Stimulated activated CD4-positive, alpha-beta T cell treated with anti-CD3 and anti-CD28 coated beads, TNF-alpha, amount 100 ng/mL, for 1 hour (primary cell): ENCODE results near the gene ZMYND8.
"Not testable (repeated sequence)": the region's sequence is repeated elsewhere in the genome, so short reads cannot be mapped to it uniquely, and the experiment has no call there.

Experiments used
- DNase-seq, 3 donors: peaks; one replicate each; pipeline ENCODE4 v3.0.0-alpha.2; 2020; ENCODE audit warnings: low read depth in 3 of 3, low spot score in 1 of 3

Gene ZMYND8

DNA sequence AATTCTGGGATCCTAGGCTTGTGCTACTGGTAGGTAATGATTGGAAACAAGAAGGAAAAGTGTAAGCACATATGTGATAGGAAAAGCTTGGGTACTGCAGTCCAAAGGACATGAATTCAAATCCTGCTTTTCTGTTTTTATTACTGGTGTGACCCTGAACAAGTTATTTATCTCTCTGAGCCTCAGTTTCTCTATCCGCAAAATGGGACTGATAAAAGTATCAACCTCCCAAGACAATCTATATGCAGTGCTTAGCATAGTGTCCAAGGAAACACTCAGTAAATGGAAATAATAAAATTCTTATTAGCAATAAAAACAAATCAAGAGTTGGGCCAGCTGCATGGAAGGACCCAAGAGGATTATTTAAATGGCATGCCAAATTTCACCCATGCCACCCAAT, 108.5 kb downstream of the ZMYND8 start:
- no peak for DNase-seq

DNA sequence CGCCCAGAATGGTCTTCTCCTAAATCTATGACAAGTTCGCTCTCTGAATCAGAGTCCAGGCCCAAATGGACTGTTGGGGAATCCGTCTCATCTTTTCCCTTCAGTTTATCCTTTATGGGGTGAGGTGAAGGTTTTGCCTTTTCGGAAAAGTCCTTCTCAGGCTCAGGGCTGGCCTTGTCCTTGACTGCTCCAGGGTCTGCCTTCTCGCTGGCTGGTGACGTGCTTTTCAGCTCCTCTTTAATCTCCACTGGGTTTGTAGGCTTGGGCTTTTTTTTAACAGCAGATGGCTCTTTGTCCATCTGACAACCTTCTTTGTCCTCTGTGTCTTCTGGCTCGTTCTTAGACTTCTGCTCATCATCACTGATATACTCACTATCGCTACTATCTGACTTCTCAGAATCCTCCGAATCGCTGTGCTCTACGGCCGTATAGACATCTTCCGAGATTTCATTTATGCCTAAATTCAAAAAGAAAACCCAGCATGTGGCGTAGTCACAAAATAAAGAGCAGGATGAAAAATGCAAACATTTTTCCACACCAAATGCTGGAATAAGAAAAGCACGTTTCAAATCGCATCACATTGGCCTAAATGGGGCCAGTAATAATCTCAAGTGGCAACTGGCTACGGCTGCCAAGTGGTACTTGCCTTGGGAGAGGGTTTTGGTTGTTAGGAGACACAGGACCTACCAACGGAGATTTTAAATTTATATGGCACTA, 110.3 kb downstream of the ZMYND8 start:
- DNase-seq, result no peak

DNA sequence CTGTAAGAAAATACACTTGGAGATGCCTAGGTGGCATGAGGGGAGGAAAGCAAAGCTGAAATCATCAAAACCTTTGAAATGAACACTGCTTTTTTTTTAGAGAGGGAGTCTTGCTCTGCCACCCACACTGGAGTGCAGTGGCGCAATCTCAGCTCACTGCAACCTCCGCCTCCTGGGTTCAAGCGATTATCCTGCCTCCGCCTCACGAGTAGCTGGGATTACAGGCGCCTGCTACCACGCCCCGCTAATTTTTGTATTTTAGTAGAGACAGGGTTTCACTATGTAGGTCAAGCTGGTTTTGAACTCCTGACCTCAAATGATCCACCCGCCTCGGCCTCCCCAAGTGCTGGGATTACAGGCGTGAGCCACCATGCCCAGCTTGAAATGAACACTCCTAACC, 111.3 kb downstream of the ZMYND8 start:
- not testable (repeated sequence) for DNase-seq

DNA sequence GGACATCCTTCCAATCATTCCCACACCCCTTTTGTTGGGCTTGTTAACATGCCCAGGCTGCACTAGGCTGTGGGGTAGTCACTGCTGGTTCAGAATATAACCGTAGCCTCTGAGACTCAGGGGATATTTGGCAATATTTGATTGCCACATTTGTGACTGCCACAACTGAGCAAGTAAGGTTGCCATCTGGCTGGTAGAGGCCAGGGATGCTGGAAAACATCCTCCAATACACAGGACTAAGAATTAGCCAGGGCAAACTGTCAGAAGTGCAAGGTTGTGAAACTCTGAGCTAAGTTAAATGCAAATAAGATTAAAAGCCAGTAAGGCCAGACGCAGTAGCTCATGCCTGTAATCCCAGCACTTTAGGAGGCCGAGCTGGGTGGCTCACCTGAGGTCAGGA, 112.0 kb downstream of the ZMYND8 start:
- no peak for DNase-seq

DNA sequence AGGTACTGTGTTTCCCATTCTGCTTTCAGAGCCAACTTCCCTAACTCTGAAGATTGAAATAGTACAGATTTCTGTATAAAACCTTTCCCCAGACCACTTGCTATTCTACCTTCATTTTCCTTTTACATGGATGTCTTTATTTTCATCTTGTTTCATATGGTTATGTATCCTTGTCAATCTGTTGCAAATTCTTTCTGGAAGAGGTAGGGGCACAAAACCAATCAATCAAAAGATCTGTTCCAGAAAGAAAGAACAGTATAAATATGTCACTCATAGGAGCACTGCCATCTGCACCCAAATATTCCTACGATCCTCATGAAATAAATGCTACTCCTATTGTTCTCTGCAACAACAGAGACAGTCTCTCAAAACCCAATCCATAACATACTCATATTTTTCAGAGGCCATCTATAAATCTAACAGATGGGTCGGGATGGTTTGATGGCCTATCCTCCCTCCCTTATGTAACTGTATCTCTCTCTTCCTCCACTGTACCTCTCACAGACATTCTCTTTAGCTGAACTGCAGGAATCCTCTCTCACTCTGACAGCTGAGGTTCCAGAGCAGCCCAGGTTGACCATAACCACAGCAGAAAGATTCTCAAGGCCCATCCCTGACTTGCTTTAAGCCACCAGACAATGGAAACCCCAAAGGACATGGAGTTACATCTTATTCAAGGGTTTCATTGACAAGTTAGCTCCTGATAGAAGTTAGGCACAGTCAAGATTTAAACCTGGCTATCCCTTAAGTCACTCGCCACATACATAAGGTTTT, 112.8 kb downstream of the ZMYND8 start:
- no peak for DNase-seq

DNA sequence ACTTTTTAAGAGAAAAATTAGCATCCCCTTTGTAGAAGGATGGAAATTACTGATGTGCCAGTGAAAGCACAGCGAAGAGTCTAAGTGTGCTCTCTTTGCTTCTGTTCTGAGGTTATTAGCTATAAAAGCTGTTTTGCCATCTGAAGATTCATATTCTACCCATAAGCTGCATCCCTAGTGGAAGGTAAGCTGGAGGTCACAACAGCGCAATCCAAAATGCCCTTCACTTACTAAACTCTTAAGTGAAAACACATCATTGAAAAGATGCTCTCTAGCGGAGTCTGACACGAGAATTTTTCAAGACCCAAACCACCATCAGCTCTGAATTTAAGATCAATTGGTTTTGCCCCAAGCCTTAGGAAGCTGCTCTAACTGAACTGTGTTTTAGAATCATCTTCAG, 113.5 kb downstream of the ZMYND8 start:
- no peak for DNase-seq

DNA sequence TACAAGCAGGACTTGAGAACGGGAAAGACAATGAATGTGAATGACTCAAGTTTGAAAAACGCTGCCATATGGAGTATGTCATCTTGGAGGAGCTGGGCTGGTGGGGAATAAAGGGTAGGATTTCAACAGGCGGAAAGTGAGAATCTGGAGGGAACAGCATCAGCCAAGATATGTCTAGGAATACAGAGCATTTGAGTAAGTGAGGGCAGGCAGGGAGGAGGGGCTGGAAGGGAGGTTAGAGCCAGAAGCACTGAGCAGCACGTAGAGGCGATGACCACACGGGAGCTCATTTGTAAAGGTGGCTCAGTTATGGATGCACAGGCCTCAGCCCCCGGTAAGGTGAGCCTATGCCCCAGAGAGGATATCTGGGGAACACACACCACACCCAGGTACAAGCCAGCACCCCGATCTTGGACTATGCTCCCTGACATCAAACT, 115.1 kb downstream of the ZMYND8 start:
- DNase-seq, result no peak

DNA sequence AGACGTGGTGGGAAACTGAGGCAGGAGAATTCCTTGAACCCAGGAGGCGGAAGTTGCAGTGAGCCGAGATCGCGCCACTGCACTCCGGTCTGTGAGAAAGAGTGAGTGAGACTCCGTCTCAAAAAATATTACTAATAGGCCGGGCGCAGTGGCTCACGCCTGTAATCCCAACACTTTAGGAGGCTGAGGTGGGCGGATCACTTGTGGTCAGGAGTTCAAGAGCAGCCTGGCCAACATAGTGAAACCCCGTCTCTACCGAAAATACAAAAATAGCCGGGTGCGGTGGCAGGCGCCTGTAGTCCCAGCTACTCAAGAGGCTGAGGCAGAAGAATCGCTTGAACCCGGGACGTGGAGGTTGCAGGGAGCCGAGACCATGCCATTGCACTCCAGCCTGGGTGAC, 116.4 kb downstream of the ZMYND8 start:
- DNase-seq, result not testable (repeated sequence)

DNA sequence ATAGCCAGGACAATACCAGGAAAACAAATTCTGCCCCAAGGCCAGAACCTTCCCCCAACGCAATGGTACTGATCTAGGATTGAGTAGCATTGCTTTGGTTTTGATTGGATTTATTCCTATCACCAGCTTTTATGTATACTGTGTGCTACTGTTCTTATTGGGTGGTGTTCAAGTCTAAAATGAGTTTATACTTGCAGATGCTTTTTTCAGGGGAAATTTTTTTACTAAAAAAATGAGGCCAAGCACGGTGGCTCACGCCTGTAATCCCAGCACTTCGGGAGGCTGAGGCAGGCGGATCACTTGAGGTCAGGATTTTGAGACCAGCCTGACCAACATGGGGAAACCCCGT, 116.8 kb downstream of the ZMYND8 start:
- no peak for DNase-seq

DNA sequence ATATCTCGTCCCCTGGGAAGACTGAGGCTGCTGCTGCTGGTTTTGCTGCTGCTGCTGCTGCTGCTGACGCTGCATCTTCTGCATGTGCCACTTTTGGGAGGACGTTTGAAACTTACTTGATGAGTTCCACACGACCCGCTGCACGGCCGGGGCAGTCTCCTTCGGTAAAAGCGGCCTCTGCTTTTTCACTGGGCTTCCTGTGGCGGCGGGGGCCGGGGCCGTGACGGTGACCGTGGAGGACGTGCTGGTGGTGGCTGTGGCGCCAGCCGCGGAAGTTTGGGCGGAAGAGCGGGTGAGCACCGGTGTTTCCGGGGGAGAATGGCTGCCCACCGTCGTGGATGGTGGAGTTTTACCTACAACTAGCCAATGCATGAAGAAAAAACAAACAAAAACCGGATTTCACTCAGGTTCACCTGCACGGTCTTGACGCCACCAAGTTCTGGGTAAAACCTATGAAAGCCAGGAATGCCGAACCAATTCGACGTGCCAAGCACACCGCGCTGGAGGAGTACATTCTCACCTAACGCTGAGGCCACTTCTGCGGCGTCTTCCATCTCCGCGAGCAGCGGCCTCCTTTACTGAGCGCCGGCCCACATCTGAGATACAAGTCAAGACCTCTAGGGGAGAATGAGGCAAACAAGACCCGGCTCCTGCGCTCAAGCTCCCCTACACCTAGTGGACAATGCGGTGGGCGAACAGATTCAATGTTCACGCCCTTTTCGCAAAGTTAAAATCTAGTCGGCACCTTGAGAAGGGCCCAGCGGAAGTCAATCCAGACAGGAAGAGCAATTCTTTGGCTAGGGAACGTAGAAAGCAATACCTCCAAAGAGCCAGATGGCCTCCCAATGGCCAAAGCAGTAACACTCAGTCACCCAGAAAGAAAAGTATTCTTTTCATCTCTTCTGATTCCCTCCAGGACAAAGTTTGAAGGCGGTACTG, 117.5 kb downstream of the ZMYND8 start:
- no peak for DNase-seq

DNA sequence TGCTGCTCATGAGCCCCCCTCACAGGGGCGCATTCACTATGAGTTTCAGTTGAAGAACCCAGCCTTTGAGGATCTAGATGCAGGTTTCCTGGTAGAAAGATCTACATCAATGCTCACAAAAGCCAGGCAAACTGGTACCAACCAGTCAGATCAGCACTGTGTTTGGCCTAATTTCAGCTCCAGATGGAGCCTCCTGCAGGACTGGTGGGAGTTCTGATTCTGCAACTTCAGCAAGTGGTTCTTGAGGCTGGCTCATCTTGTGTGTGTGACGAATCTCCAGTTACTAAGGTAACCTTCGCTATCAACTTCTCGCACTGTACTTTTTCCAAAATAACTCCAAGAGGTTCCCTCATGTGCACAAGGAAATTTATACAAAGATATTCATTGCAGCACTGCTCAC, 118.8 kb downstream of the ZMYND8 start:
- no peak for DNase-seq

DNA sequence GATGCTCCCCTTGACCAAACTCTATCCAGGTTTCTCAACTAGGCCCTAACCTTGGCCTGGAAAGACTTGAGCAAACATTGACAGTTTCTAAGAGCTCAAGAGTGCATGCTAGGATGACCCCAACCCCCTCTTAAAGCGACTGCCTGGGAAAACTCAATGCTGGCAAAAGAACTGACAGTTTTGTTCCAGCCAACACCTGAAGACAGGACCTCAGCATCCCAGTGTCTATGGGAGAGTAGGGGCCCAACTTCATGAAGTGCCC, 119.9 kb downstream of the ZMYND8 start:
- no peak for DNase-seq

DNA sequence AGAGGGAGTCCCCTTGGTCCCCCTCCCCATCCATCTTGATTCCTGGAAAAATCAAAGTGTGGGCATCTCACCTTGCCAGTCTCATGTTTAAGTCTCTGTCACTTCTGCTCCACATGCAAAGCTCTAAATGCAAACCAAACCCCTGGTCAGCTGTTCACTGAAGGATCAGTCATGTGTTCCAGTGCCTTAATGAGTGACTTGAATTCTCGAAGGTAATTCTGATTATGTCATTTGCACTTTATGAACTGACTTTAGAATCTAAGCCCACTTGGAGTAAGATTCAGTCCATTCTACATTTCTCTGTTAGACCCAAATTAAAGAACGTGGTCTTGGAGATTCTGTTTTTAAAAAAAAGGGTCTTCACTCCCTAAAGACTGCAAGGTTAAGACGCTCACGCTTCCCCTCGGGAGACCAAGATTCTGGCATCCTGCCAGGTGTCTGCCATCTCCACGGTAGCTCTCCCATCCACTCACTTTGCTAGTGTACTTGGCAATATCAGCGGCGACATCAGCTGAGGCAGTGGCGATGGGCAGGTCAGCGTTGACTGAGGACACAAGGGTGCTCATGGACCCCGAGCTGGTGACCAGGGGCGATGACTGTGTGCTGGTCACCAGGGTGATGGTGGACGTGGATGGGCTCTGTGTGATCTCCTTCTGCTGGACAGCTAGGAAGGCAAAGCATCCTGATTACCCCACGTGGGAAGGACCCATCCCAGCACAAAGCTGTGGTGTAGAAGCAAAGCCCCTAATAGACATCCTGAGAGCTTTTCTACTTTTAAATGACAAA, 120.5 kb downstream of the ZMYND8 start:
- no peak for DNase-seq

DNA sequence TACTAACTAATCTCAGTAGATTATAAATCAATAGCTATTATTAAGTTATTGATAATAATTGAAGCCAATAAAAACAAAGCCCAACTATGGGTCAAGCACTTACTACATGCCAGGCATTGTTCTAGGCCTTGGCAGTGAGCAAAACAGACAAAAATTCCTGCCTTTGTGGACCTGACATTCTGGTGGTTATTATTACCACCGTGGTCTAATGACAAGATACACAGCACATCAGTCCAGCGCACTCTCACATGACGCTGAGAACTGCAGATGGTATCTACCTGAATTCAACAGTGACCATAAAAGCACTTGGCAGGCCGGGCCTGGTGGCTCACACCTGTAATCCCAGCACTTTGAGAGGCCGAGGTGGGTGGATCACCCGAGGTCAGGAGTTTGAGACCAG, 121.4 kb downstream of the ZMYND8 start:
- no peak for DNase-seq

DNA sequence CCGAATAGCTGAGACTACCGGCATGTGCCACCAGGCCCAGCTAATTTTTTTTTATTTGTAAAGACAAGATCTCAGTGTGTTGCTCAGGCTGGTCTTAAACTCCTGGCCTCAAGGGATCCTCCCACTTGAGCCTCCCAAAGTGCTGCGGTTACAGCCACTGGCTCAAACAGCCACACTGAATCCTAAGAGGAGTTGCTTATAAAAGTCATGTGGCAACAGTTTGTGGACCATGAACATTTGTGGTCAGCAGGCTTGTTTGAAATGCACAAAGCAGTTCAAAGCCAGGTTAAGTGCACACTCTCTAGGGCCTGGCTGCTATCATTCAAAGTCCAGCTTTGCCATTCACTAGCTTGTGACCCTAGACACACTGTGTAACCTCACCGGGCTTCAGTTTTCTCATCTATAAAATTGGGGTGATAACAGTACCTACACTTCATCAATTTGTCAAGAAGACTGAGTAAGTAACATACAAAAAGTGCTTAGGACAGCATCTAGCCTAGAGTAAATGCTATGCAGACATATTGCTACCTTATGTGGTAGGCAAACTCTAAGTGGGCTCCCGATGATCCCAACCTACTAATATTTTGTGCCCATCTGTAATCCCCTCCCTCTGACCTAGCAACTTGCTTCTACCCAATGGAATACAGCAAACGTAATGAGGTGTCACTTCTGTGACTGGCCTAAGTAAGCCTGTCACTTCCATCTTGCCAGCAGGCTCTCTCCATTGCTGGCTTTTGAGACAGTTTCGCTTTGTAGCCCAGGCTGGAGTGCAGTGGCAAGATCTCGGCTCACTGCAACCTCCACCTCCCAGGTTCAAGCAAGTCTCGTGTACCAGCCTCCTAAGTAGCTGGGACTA, 122.9 kb downstream of the ZMYND8 start:
- no peak for DNase-seq

DNA sequence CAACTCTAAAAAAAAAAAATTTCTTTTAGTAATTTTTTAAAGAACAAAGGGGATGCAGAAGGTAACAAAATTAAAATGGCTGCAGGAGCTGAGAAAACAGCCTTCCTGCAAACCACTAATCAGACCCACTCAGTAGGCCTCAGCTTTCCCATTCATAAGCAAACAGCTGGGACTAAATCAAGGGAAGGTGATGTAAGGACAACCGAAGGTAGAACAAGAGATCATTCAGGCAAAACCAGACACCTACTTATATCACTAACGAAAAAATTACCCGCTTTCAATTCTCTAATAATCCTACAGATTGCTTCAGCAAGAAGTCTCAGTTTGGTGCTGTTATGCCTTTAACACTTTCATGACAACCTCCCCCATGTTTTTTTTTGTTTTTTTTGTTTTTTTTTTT, 124.0 kb downstream of the ZMYND8 start:
- DNase-seq, result no peak

DNA sequence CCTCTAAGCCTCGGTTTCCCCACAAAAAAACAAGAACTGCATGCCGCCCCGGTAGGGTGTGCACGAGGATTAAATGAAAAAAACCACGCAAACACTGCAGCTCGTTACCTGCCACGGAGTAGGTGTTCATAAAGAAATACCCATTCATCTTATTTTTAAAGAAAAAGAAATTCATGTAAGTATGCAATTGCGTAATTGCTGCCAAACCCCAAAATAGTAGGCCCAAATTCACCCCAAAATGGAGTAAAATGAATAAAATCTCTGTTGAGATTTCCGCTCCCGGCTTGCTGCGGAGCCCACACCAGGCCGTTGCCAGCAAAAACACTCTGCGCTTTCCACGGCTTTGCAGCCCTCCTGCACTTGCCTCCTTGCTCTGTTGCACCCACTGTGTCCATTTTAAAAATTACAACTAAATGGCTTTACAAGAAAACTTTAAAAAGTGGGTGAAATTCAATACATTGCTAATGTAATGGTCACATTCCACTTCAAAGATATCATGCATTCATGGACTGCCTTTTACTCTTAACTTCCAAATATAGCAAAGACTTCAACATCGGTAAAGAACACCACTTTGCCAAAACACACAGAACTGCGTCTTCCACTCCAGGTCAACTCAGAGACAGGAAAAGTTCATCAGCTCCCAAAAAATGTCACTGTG, 125.0 kb downstream of the ZMYND8 start:
- DNase-seq, result no peak

DNA sequence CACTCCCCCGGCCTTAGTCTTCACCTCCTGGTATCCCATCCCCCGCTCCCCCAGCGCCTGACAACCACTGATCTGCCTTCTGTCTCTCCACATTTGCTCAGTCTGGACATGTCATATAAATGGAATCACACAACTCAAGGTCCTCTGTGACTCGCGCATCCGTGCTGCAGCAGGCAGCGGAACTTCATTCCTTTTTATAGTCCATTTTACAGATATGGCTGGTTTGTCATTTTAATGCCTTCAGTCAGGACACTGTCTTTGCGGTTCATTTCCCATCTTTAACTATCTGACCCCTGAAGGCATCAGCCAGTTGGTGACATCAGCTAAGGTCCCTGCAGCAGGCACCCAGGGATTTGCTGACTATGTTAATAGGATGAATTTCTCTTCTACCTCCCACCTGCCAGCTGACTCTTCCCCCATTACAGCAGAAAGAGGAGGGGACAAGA, 125.7 kb downstream of the ZMYND8 start:
- no peak for DNase-seq

DNA sequence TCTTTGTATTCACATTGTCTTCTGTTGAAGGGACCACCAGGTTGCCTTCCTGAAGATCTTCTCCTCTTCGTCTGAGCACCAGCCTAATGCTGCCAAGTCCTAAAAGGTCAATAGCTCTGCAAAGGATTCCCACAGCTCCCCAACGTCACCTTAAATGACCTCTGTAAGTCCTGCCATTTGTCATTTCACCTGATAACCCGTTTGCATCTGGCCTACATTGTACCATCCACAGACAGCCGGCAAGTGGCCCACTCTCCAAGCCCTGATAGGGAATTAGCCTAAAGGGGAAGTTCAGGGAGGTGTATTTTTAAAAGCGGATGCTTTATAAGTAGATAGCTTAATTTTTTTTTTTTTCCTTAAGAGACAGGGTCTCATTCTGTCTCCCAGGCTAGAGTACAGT, 127.8 kb downstream of the ZMYND8 start:
- no peak for DNase-seq

DNA sequence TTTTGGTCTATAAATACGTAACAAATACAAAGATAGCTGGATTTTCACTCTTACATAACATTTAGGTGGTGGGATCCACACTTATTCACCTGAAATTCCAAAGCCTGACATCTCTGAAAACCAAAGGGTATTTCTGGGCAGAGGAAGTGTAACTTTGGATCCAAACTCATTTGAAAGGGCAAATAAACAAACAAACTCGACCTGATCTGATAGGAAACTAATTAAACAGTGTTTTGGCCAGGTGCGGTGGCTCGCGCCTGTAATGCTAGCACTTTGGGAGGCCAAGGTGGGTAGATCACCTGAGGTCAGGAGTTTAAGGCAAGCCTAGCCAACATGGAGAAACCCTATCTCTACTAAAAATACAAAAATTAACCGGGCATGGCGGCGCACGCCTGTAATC, 128.9 kb downstream of the ZMYND8 start:
- DNase-seq, result no peak
